Uterus (tissue), 4 donors: ENCODE results near the gene RNFT2. TPM values are rescaled to one million over a fixed set of nuclear protein-coding genes. Genes with fewer than 3 reads are reported as not detected.
A peak's percentile ranks its signal among the peaks of the same experiment; 100 is the strongest.

ENCODE experiments used
- DNase-seq, 2 donors: peaks; one replicate each; pipeline ENCODE4 v3.0.0-alpha.2; 2019 to 2020
- H3K27ac ChIP-seq, 2 donors: fragments of 200-600 bp; sonication (generic); 1 replicate in 1 of 2; 2 replicates in 1 of 2; pipeline ENCODE4 v1.5.1; 2016 to 2018
- H3K27me3 ChIP-seq, 2 donors: fragments of 200-600 bp; sonication (generic); one replicate each; pipeline ENCODE4 v1.5.1; 2018 to 2019; ENCODE audit warnings: control low read depth in 1 of 2
- H3K36me3 ChIP-seq, 2 donors: fragments of 200-600 bp; sonication (generic); one replicate each; pipeline ENCODE4 v1.5.1; 2019; ENCODE audit warnings: control low read depth in 1 of 2
- H3K4me1 ChIP-seq, 2 donors: fragments of 200-600 bp; sonication (generic); one replicate each; pipeline ENCODE4 v1.5.1; 2018 to 2019; ENCODE audit warnings: control low read depth in 1 of 2
- H3K4me3 ChIP-seq, 2 donors: fragments of 200-600 bp; sonication (generic); 1 replicate in 1 of 2; 2 replicates in 1 of 2; pipeline ENCODE4 v1.5.1; 2018 to 2019; ENCODE audit warnings: mild to moderate bottlenecking in 1 of 2
- H3K9me3 ChIP-seq, 2 donors: fragments of 200-600 bp; sonication (generic); one replicate each; pipeline ENCODE4 v1.5.1; 2019; ENCODE audit warnings: control low read depth in 1 of 2
- CTCF ChIP-seq, 4 experiments: fragments of 200-600 bp in 2 of 4; fragments of 450-650 bp in 2 of 4; sonication (generic) in 2 of 4; IDR thresholded peaks; one replicate each; pipeline ENCODE4 v1.5.1; 2016 to 2019; ENCODE audit warnings: antibody characterized with exemption in 4 of 4, mild to moderate bottlenecking in 2 of 4, moderate library complexity in 1 of 4
- POLR2A ChIP-seq, 2 donors: fragments of 450-650 bp; IDR thresholded peaks; one replicate each; pipeline ENCODE4 v1.6.1; 2016; ENCODE audit warnings: antibody characterized with exemption in 2 of 2, mild to moderate bottlenecking in 1 of 2, moderate library complexity in 1 of 2
- intact Hi-C: fragments of 100-400 bp; cut with DNase I; formaldehyde crosslinking; loops from one replicate; pipeline ENCODE4 v1.15.1; 2023; ENCODE audit warnings: low total_unique reads
- total RNA-seq, 4 donors: library from RNA; depleted of rRNA in 3 of 4; stranded (reverse); fragments of >200 nt in 3 of 4; gene quantifications; one replicate each; pipeline versions ENCODE4 v1.1.0 to v1.2.4, GENCODE V29; 2014 to 2023
- donor health status: DM: yes; HTN: yes; CAD: no.

RNFT2 gene
- total RNA-seq, 4 donors from 2014 or later: 1.4 to 4.7 TPM; not detected in 2

- Histone ChIP-seq H3K4me1 (no peaks in the 10 kb centered on the region), H3K27ac (peak overlapping the region; percentile 96 to 97), H3K27me3 (no peaks in the 10 kb centered on the region), H3K36me3 (no peaks in the 10 kb centered on the region), H3K4me3 (peak overlapping the region; percentile 77 to 81), H3K9me3 (no peaks in the 10 kb centered on the region)
- peak; percentile 19 to 35 for DNase-seq
- intact Hi-C loops: no loop called here
- TF ChIP-seq CTCF (IDR thresholded peaks at IDR 0.05) (no peak), POLR2A (IDR thresholded peaks at IDR 0.05) (no peak)
Measured at GRCh38 chr12:116818341-116818856, 80.3 kb downstream of the RNFT2 start.

GRCh38 chr12:116818948-116819832 lies 81.1 kb downstream of the RNFT2 start:
- intact Hi-C loops: no loop called here
- peak in 2 of 4 experiments; percentile 23 to 25 for TF ChIP-seq CTCF (IDR thresholded peaks at IDR 0.05)
- peak; percentile 48 to 88 for TF ChIP-seq POLR2A (IDR thresholded peaks at IDR 0.05)

GRCh38 chr12:116820064-116820656 lies 82.0 kb downstream of the RNFT2 start:
- Histone ChIP-seq H3K36me3 (no peaks in the 10 kb centered on the region), H3K9me3 (no peaks in the 10 kb centered on the region), H3K27me3 (no peaks in the 10 kb centered on the region), H3K4me3 (no peak overlapping the region), H3K27ac (peak overlapping the region; percentile 96 to 97), H3K4me1 (no peaks in the 10 kb centered on the region)
- DNase-seq: no peak
- intact Hi-C loops: no loop called here
- no peak for TF ChIP-seq POLR2A (IDR thresholded peaks at IDR 0.05)
- TF ChIP-seq CTCF (IDR thresholded peaks at IDR 0.05): no peak

More at GRCh38 chr12:116818948-116819832, 81.1 kb downstream of the RNFT2 start:
- Histone ChIP-seq H3K9me3 (no peaks in the 10 kb centered on the region), H3K36me3 (no peaks in the 10 kb centered on the region), H3K4me1 (no peaks in the 10 kb centered on the region), H3K27me3 (no peaks in the 10 kb centered on the region), H3K27ac (peak overlapping the region; percentile 96 to 97), H3K4me3 (peak overlapping the region; percentile 77 to 81)
- peak; percentile 94 for DNase-seq

GRCh38 chr12:116821291-116821690 lies 83.2 kb downstream of the RNFT2 start:
- no peaks in the 10 kb centered on the region for H3K36me3 ChIP-seq
- no peak for TF ChIP-seq POLR2A (IDR thresholded peaks at IDR 0.05)
- no peak for TF ChIP-seq CTCF (IDR thresholded peaks at IDR 0.05)
- H3K4me1 ChIP-seq: no peaks in the 10 kb centered on the region
- no peak overlapping the region for H3K4me3 ChIP-seq
- no peak overlapping the region for H3K27ac ChIP-seq
- intact Hi-C loops: no loop called here
- no peak for DNase-seq
- H3K9me3 ChIP-seq: no peaks in the 10 kb centered on the region
- no peaks in the 10 kb centered on the region for H3K27me3 ChIP-seq

- Histone ChIP-seq H3K36me3 (no peaks in the 10 kb centered on the region), H3K27ac (no peak overlapping the region), H3K9me3 (no peaks in the 10 kb centered on the region), H3K27me3 (no peaks in the 10 kb centered on the region), H3K4me1 (no peaks in the 10 kb centered on the region), H3K4me3 (no peak overlapping the region)
- intact Hi-C loops: no loop called here
- DNase-seq: no peak
- TF ChIP-seq POLR2A (IDR thresholded peaks at IDR 0.05) (no peak), CTCF (IDR thresholded peaks at IDR 0.05) (no peak)
Measured at GRCh38 chr12:116827432-116827831, 89.3 kb downstream of the RNFT2 start.
